ENCODE results near the gene TEC. TPM values are rescaled to one million over a fixed set of nuclear protein-coding genes. Genes with fewer than 3 reads are reported as not detected.

The TEC gene
- total RNA-seq, 1 experiment from 2014 or later: 4.5 TPM

- no peak for TF ChIP-seq EZH2 (IDR thresholded peaks at IDR 0.05)
These were observed 175.6 kb downstream of the TEC start (continued) for GRCh38 chr4:48093991-48094416.

DNA sequence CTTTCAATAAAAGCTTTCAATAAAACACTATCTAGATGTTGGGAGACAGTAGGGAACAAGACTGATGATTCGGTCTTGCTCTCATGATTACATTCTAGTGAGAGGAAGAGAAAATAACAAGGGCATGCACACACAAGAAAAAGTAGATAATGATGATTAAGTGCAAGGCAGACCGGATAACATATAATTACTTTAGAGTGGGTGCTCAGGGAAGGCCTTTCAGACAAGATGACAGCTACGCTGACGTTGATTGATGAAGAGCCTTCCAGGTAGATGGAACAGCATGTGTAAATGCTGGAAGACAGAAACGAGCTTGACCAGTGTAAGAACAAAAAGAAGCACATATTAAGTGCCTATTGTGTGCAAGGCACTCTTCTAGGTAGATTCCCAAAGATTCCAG lies 179.0 kb downstream of the TEC start:
- peaks cover 17 to 20% of the 10 kb centered on the region in 2 experiments for H3K4me1 ChIP-seq (ENCODE audit: control insufficient read depth in 1 of 2, insufficient read depth in 2 of 2, low read length in 2 of 2)
- no peak overlapping the region for H3K9ac ChIP-seq (ENCODE audit: low read length)
- H3K27ac ChIP-seq (ENCODE audit: low read depth, low read length): no peak overlapping the region
- H3K79me2 ChIP-seq (ENCODE audit: insufficient read depth, low read length): no peaks in the 10 kb centered on the region
- BruUV-seq (replicated peaks): no TSS peak
- ChIA-PET RAD21 (ENCODE audit: low non-redundant PET in 1 of 2, low total read pairs in 2 of 2, uncharacterized antibody in 2 of 2, unreplicated experiment in 2 of 2) (no interaction called here), POLR2A (no interaction called here), CTCF (no interaction called here)
- no peaks in the 10 kb centered on the region for H3K36me3 ChIP-seq (ENCODE audit: control insufficient read depth in 1 of 2, insufficient read depth in 2 of 2, low read length in 2 of 2)
- intact Hi-C loops (cut with micrococcal nuclease): no loop called here
- H3K9me2 ChIP-seq (ENCODE audit: insufficient read depth): no peaks in the 10 kb centered on the region
- H3K4me3 ChIP-seq (replicated peaks in 1 of 2; ENCODE audit: low read depth in 1 of 2, low read length in 2 of 2): no peak overlapping the region
- H4K20me1 ChIP-seq (ENCODE audit: insufficient read depth): no peaks in the 10 kb centered on the region
- no peaks in the 10 kb centered on the region for H3K9me3 ChIP-seq (ENCODE audit: control insufficient read depth in 1 of 2, insufficient read depth in 1 of 2, low read depth in 1 of 2, low read length in 2 of 2)
- no peak overlapping the region for H3K4me2 ChIP-seq (ENCODE audit: low read length)
- H3K27me3 ChIP-seq (ENCODE audit: insufficient read depth, low read length): no peaks in the 10 kb centered on the region
- H2AFZ ChIP-seq (ENCODE audit: low read depth, low read length, poor library complexity, severe bottlenecking): no peak overlapping the region
- ATAC-seq: no peak
- TF ChIP-seq EGR1 (IDR thresholded peaks at IDR 0.05; ENCODE audit: low read depth): no peak
- TF ChIP-seq YY1 (IDR thresholded peaks at IDR 0.05; ENCODE audit: extremely low read depth, insufficient replicate concordance, low read depth, low read length): no peak
- no peak for TF ChIP-seq SRF (IDR thresholded peaks at IDR 0.05; ENCODE audit: low read depth)
- TF ChIP-seq SP1 (IDR thresholded peaks at IDR 0.05; ENCODE audit: low read depth): no peak
- TF ChIP-seq EZH2 (IDR thresholded peaks at IDR 0.05): no peak
- TF ChIP-seq SIN3A (IDR thresholded peaks at IDR 0.05; ENCODE audit: low read depth): no peak
- TF ChIP-seq CTCF (IDR thresholded peaks at IDR 0.05 in 2 of 3, conservative IDR thresholded peaks at IDR 0.05 in 1 of 3; ENCODE audit: borderline replicate concordance in 1 of 3, insufficient read depth in 1 of 3, low read depth in 2 of 3, low read length in 2 of 3): no peak
- no peak for TF ChIP-seq JUND (IDR thresholded peaks at IDR 0.05)
- no peak for TF ChIP-seq ZFX (IDR thresholded peaks at IDR 0.05)
- no peak for DNase-seq (ENCODE audit: low read depth, low spot score)
